DND-41 (cell line): ENCODE results near the gene INTS6.

Experiments used
- ATAC-seq: fragments of 200-7000 bp; cut with Tn5 transposase; 3 replicates; pipeline ENCODE4 v1.9.1; 2021; ENCODE audit warnings: low read depth; ENCODE audit not compliant: insufficient read depth
- DNase-seq: peaks from one replicate; pipeline ENCODE4 v3.0.0-alpha.2; 2020
- H2AFZ ChIP-seq: 2 replicates; pipeline ENCODE4 v1.6.0; 2012; ENCODE audit warnings: low read depth, low read length
- H3K27ac ChIP-seq: 2 replicates; pipeline ENCODE4 v1.5.1; 2012; ENCODE audit warnings: low read length, inconsistent platforms
- H3K27me3 ChIP-seq: fragments of 200-600 bp; sonication (generic); 2 replicates; pipeline ENCODE4 v1.6.0; 2012; ENCODE audit warnings: low read length, mild to moderate bottlenecking, inconsistent platforms; ENCODE audit not compliant: insufficient read depth, poor library complexity
- H3K36me3 ChIP-seq: 2 replicates; pipeline ENCODE4 v1.5.1; 2012; ENCODE audit warnings: low read length, inconsistent platforms; ENCODE audit not compliant: insufficient read depth
- H3K4me1 ChIP-seq: 2 replicates; pipeline ENCODE4 v1.5.1; 2012; ENCODE audit warnings: mild to moderate bottlenecking, low read length; ENCODE audit not compliant: insufficient read depth
- H3K4me2 ChIP-seq: 2 replicates; pipeline ENCODE4 v1.6.0; 2012; ENCODE audit warnings: mild to moderate bottlenecking, moderate library complexity, low read length, inconsistent platforms; ENCODE audit not compliant: insufficient read depth
- H3K4me3 ChIP-seq, 2 experiments: fragments of 200-600 bp in 1 of 2; shearing (Covaris generic) in 1 of 2; 2 replicates each; pipeline ENCODE4 v1.5.1; 2012 to 2016; ENCODE audit warnings: inconsistent platforms in 2 of 2, low read length in 2 of 2, mild to moderate bottlenecking in 2 of 2, low read depth in 1 of 2, moderate library complexity in 1 of 2
- H3K79me2 ChIP-seq: 2 replicates; pipeline ENCODE4 v1.6.0; 2012; ENCODE audit warnings: low read length, inconsistent platforms; ENCODE audit not compliant: insufficient read depth
- H3K9ac ChIP-seq: 2 replicates; pipeline ENCODE4 v1.6.0; 2012; ENCODE audit warnings: low read depth, mild to moderate bottlenecking, inconsistent platforms, low read length, moderate library complexity
- H3K9me3 ChIP-seq: 2 replicates; pipeline ENCODE4 v1.5.1; 2012; ENCODE audit warnings: low read length, moderate library complexity, mild to moderate bottlenecking, inconsistent platforms; ENCODE audit not compliant: insufficient read depth, severe bottlenecking
- H4K20me1 ChIP-seq: 2 replicates; pipeline ENCODE4 v1.6.0; 2012; ENCODE audit warnings: low read length; ENCODE audit not compliant: insufficient read depth
- CTCF ChIP-seq: IDR thresholded peaks from 2 replicates; pipeline ENCODE4 v1.5.1; 2012; ENCODE audit warnings: borderline replicate concordance, low read length, moderate library complexity, mild to moderate bottlenecking; ENCODE audit not compliant: poor library complexity, severe bottlenecking; ENCODE audit errors: extremely low read depth
- EZH2 ChIP-seq: IDR thresholded peaks from 3 replicates; pipeline ENCODE4 v1.6.1; 2012; ENCODE audit warnings: borderline replicate concordance, low read depth, mild to moderate bottlenecking, moderate library complexity, low read length, inconsistent platforms; ENCODE audit not compliant: severe bottlenecking

INTS6 gene

GRCh38 chr13:51326777-51327176, 126.1 kb downstream of the INTS6 start:
- no peaks in the 10 kb centered on the region for H3K9me3 ChIP-seq
- no peaks in the 10 kb centered on the region for H4K20me1 ChIP-seq
- H3K9ac ChIP-seq = no peak overlapping the region
- no peak overlapping the region for H2AFZ ChIP-seq
- H3K4me1 ChIP-seq = 0 out of 2 replicates have a peak, but pooled peaks cover 3% of the 10 kb centered on the region
- H3K36me3 ChIP-seq = no peaks in the 10 kb centered on the region
- DNase-seq (no peak), ATAC-seq (no peak)
- no peak for TF ChIP-seq CTCF
- TF ChIP-seq EZH2 = no peak
- H3K4me2 ChIP-seq = no peak overlapping the region
- no peak overlapping the region for H3K27ac ChIP-seq
- peaks cover under 1% of the 10 kb centered on the region for H3K27me3 ChIP-seq
- H3K4me3 ChIP-seq = no peak overlapping the region
- H3K79me2 ChIP-seq = no peaks in the 10 kb centered on the region

- ATAC-seq (peak; percentile 24; the same call in 1 of the 3 replicates), DNase-seq (no peak)
- no peaks in the 10 kb centered on the region for H3K9me3 ChIP-seq
- H3K27ac ChIP-seq = no peak overlapping the region
- H3K79me2 ChIP-seq = no peaks in the 10 kb centered on the region
- no peak overlapping the region for H3K4me3 ChIP-seq
- TF ChIP-seq CTCF = no peak
- no peak for TF ChIP-seq EZH2
- H3K4me1 ChIP-seq = 0 out of 2 replicates have a peak, but pooled peaks cover under 1% of the 10 kb centered on the region
- H3K9ac ChIP-seq = no peak overlapping the region
- no peak overlapping the region for H3K4me2 ChIP-seq
- H4K20me1 ChIP-seq = no peaks in the 10 kb centered on the region
- no peak overlapping the region for H2AFZ ChIP-seq
- H3K36me3 ChIP-seq = no peaks in the 10 kb centered on the region
- no peaks in the 10 kb centered on the region for H3K27me3 ChIP-seq
Observed at GRCh38 chr13:51325837-51326236, 127.0 kb downstream of the INTS6 start.

- H3K4me2 ChIP-seq = no peak overlapping the region
- H3K79me2 ChIP-seq = no peaks in the 10 kb centered on the region
- H3K27me3 ChIP-seq = no peaks in the 10 kb centered on the region
- H3K9me3 ChIP-seq = no peaks in the 10 kb centered on the region
- H3K27ac ChIP-seq = no peak overlapping the region
- no peaks in the 10 kb centered on the region for H3K36me3 ChIP-seq
- ATAC-seq (no peak), DNase-seq (no peak)
- H2AFZ ChIP-seq = no peak overlapping the region
- no peaks in the 10 kb centered on the region for H3K4me1 ChIP-seq
- no peak overlapping the region for H3K4me3 ChIP-seq
- TF ChIP-seq CTCF (no peak), EZH2 (no peak)
- no peak overlapping the region for H3K9ac ChIP-seq
- no peaks in the 10 kb centered on the region for H4K20me1 ChIP-seq
Observed at GRCh38 chr13:51324714-51325420, 128.0 kb downstream of the INTS6 start.
